DND-41 (cell line): ENCODE results near the gene PDC.

Experiments used
- EZH2 ChIP-seq: IDR thresholded peaks from 3 replicates; pipeline ENCODE4 v1.6.1; 2012; ENCODE audit warnings: borderline replicate concordance, low read depth, mild to moderate bottlenecking, moderate library complexity, low read length, inconsistent platforms; ENCODE audit not compliant: severe bottlenecking
- TF ChIP-seq, protein P1 (sequence below): IDR thresholded peaks from 2 replicates; pipeline ENCODE4 v1.5.1; 2012; ENCODE audit warnings: borderline replicate concordance, low read length, moderate library complexity, mild to moderate bottlenecking; ENCODE audit not compliant: poor library complexity, severe bottlenecking; ENCODE audit errors: extremely low read depth

- TF ChIP-seq, protein P1, sequence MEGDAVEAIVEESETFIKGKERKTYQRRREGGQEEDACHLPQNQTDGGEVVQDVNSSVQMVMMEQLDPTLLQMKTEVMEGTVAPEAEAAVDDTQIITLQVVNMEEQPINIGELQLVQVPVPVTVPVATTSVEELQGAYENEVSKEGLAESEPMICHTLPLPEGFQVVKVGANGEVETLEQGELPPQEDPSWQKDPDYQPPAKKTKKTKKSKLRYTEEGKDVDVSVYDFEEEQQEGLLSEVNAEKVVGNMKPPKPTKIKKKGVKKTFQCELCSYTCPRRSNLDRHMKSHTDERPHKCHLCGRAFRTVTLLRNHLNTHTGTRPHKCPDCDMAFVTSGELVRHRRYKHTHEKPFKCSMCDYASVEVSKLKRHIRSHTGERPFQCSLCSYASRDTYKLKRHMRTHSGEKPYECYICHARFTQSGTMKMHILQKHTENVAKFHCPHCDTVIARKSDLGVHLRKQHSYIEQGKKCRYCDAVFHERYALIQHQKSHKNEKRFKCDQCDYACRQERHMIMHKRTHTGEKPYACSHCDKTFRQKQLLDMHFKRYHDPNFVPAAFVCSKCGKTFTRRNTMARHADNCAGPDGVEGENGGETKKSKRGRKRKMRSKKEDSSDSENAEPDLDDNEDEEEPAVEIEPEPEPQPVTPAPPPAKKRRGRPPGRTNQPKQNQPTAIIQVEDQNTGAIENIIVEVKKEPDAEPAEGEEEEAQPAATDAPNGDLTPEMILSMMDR, result no peak
- no peak for TF ChIP-seq EZH2
These were observed 33.9 kb upstream of the PDC start for GRCh38 chr1:186494832-186495271.
